ENCODE data around the gene C4orf33.

The C4orf33 gene

DNA sequence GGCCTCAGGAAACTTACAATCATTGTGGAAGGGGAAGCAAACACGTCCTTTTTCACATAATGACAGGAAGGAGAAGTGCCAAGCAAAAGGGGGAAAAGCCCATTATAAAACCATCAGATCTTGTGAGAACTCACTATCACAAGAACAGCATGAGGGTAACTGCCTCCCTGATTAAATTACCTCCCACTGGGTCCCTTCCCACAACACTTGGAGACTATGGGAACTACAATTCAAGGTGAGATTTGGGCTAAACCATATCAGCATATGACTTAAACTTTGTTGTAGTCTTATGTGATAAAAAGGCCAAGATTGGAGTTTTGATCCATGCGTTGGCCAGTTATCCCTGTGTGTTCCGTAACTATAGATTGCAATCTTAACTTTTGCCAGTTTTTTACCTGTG is 68.3 kb downstream of the C4orf33 start:
- no peaks in the 10 kb centered on the region for H3K36me3 ChIP-seq (ENCODE audit: control insufficient read depth, insufficient read depth, low read length)
- no peaks in the 10 kb centered on the region for H3K27me3 ChIP-seq (ENCODE audit: control insufficient read depth, insufficient read depth, low read length)
- H3K4me1 ChIP-seq (ENCODE audit: control insufficient read depth, insufficient read depth, low read length): no peaks in the 10 kb centered on the region
- no peak overlapping the region for H3K4me3 ChIP-seq (ENCODE audit: low read length)
- H3K9ac ChIP-seq (ENCODE audit: low read length): no peak overlapping the region
- no peak overlapping the region for H3K27ac ChIP-seq (ENCODE audit: low read depth, low read length)

All from rectal smooth muscle tissue (tissue), 1 donor.